GM21515 (cell line): ENCODE measurements around the gene NDUFS4.
"Not testable (repeated sequence)": the region's sequence is repeated elsewhere in the genome, so short reads cannot be mapped to it uniquely, and the experiment has no call there.

ENCODE experiments used
- ATAC-seq: cut with Tn5 transposase; IDR thresholded peaks from one replicate; pipeline ENCODE4 v1.9.1; 2021; ENCODE audit not compliant: unreplicated experiment

NDUFS4 gene

GRCh38 chr5:53649352-53649751, 88.9 kb downstream of the NDUFS4 start:
- no peak for ATAC-seq

GRCh38 chr5:53660573-53660972, 100.1 kb downstream of the NDUFS4 start:
- ATAC-seq = not testable (repeated sequence)

- not testable (repeated sequence) for ATAC-seq
Observed at GRCh38 chr5:53665313-53665712, 104.9 kb downstream of the NDUFS4 start.

- ATAC-seq = no peak
Observed at GRCh38 chr5:53667621-53668020, 107.2 kb downstream of the NDUFS4 start.

GRCh38 chr5:53671447-53671846, 111.0 kb downstream of the NDUFS4 start:
- ATAC-seq = no peak

- ATAC-seq = no peak
Observed at GRCh38 chr5:53674121-53674520, 113.7 kb downstream of the NDUFS4 start.

GRCh38 chr5:53677632-53678031, 117.2 kb downstream of the NDUFS4 start:
- no peak for ATAC-seq

- ATAC-seq = no peak
Observed at GRCh38 chr5:53678981-53679660, 118.7 kb downstream of the NDUFS4 start.

- ATAC-seq = no peak
Observed at GRCh38 chr5:53681079-53681478, 120.6 kb downstream of the NDUFS4 start.

- ATAC-seq = no peak
Observed at GRCh38 chr5:53691014-53691413, 130.6 kb downstream of the NDUFS4 start.

- ATAC-seq = no peak
Observed at GRCh38 chr5:53694520-53695022, 134.1 kb downstream of the NDUFS4 start.

GRCh38 chr5:53710405-53710804, 150.0 kb downstream of the NDUFS4 start:
- not testable (repeated sequence) for ATAC-seq

GRCh38 chr5:53712327-53712726, 151.9 kb downstream of the NDUFS4 start:
- ATAC-seq = no peak

GRCh38 chr5:53713978-53714666, 153.7 kb downstream of the NDUFS4 start:
- no peak for ATAC-seq

- no peak for ATAC-seq
Observed at GRCh38 chr5:53714667-53715010, 154.2 kb downstream of the NDUFS4 start.

- no peak for ATAC-seq
Observed at GRCh38 chr5:53726121-53726520, 165.7 kb downstream of the NDUFS4 start.

- ATAC-seq = no peak
Observed at GRCh38 chr5:53730943-53731342, 170.5 kb downstream of the NDUFS4 start.
